ENCODE results near the gene DKC1.
"Not testable (repeated sequence)": the region's sequence is repeated elsewhere in the genome, so short reads cannot be mapped to it uniquely, and the experiment has no call there.

The DKC1 gene

DNA sequence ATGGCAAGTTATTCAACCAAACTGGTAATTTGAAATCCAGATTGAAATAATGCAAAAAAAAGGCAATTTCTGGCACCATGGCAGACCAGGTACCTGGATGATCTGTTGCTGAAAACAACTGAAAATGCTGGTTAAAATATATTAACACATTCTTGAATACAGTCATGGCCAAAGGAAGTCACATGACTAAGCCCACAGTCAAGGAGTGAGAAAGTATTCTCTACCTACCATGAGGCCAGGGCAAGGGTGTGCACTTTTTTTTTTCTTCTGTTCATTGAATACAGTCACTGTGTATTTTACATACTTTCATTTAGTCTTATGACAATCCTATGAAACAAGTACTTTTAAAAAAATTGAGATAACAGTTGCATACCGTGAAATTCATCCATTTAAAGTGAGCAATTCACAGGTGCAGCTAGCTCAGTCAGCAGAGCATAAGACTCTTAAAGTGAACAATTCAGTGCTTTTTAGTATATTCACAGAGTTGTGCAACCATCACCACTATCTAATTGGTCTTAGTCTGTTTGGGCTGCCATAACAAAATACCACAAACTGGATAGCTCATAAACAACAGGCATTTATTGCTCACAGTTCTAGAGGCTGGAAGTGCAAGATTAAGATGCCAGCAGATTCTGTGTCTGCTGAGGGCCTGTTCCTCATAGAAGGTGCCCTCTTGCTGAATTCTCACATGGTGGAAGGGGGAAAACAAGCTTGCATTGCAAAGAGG, 47.4 kb downstream of the DKC1 start:
- Mint-ChIP-seq H3K4me1 (ENCODE audit: low read depth) (no peaks in the 10 kb centered on the region), H3K27ac (no peak overlapping the region), H3K4me3 (no peak overlapping the region), H3K9me3 (no peaks in the 10 kb centered on the region), H3K36me3 (ENCODE audit: low read depth) (no peaks in the 10 kb centered on the region), H3K27me3 (no peaks in the 10 kb centered on the region)
- intact Hi-C loops (cut with micrococcal nuclease): loop anchor here (10.0 kb wide), 1 partner anchor 55 kb away; the partner anchor contains the start of gene GAB3

DNA sequence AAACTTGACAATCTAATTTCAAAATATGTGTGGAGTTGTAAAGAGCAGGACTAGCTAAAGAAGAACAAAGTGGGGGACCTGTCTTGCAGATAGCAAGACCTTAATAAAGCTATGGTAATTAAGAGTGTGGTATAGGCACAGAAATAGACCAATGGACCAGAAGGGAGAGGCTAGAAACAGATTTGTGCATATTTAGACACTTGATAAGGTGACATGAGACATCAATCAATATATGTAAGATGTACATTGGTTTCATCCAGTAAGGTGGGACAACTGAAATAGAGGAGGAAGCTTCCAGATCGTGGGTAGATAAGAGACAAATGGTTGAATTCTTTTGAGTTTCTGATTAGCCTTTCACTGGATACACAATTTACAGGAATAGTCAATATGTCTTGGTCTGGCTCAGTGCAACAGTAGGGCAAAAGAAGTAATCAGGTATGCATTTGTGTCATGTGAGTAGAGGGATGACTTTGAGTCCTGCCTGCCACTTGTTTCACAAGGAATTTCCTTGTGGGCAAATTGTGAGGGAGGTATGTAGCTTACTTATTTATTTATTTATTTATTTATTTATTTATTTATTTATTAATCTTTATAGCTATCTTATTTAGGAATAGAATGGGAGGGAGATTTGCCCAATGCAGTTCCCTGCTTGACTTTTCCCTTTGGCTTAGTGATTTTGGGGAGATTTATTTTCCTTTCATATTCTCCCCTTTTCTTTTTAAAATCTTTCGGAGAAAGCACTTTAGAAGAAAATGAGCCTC, 49.9 kb downstream of the DKC1 start:
- intact Hi-C loops (cut with micrococcal nuclease): no loop called here
- Mint-ChIP-seq H3K9me3 (peaks cover 7% of the 10 kb centered on the region), H3K36me3 (ENCODE audit: low read depth) (no peaks in the 10 kb centered on the region), H3K4me3 (no peak overlapping the region), H3K27ac (no peak overlapping the region), H3K27me3 (no peaks in the 10 kb centered on the region), H3K4me1 (ENCODE audit: low read depth) (no peaks in the 10 kb centered on the region)

DNA sequence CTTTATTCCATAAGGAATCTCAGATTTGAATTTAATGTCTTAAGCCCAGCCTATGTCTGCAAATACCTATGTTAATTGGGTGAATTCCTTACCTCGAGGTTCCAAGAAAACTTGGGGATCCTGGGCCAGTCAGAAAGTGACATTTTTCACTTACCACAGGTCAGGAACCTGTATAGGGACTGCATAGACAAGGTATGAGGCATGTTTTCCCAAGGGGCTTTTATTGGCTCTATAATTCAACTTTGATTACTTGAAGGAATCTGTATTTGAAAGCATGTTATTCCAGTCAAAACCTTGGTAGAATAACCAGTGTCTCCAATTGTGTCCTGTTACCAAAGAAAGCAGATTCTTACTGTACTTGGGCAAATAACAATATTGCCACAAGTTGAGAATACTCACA, 51.1 kb downstream of the DKC1 start:
- intact Hi-C loops (cut with micrococcal nuclease): no loop called here
- Mint-ChIP-seq H3K27me3 (no peaks in the 10 kb centered on the region), H3K4me3 (no peak overlapping the region), H3K4me1 (ENCODE audit: low read depth) (no peaks in the 10 kb centered on the region), H3K9me3 (peaks cover 8% of the 10 kb centered on the region), H3K27ac (no peak overlapping the region), H3K36me3 (ENCODE audit: low read depth) (no peaks in the 10 kb centered on the region)

DNA sequence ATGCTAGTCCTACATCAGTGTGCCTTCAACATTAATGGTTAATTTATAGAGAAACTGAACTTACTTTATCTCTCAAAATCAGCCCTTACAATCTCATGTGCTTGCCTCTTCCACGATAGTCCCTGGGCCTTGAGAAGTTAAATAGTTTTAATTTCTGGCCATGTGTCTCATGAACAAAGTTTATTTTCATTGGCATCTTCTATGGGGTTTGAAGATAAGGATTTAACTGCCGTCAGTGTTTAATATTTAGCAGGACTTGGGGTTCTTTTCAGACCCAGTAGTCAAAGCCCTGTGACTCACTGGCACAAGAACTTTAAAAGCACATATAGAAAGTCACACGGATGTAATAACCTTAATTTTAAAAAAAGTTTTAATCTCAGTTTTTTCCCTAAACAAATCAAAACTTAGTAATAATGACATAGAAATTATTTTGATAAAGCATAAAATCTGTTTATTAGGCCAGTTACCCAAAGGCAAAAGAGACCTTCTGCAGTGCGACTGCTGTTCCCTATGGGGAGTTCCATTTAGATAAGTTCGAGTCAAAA, 52.7 kb downstream of the DKC1 start:
- intact Hi-C loops (cut with micrococcal nuclease): no loop called here

DNA sequence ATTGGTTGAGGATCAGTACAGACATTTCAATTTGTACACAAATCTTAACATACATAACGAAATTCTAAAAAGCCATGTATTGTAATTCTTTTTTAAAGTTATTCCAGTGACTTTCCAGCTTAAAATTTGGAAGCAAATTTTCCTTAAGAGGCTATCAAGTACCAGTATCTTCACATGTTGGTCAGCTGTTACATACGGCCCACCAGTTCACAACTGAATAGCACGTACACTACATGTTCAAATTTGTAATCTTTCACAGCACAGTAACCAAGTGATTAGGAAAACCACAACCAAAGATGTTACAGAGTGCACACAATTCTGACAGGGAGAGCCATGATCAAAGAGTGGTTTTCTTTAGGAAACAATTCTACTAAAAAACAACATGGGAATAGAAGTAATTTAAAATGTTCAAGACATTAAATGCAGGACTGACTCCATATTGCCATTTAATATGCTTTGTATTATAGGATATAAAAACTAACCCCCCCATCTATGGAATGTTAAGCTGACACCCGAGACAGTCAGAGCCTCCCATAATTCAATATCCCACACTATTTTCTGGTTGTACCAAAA, 53.7 kb downstream of the DKC1 start:
- intact Hi-C loops (cut with micrococcal nuclease); H3K36me3 Mint-ChIP-seq (ENCODE audit: low read depth): not testable (repeated sequence)

More for the DNA sequence above, 52.7 kb downstream of the DKC1 start:
- Mint-ChIP-seq H3K4me1 (ENCODE audit: low read depth) (no peaks in the 10 kb centered on the region), H3K36me3 (ENCODE audit: low read depth) (no peaks in the 10 kb centered on the region), H3K4me3 (no peak overlapping the region), H3K27ac (no peak overlapping the region), H3K9me3 (peaks cover 8% of the 10 kb centered on the region), H3K27me3 (no peaks in the 10 kb centered on the region)

DNA sequence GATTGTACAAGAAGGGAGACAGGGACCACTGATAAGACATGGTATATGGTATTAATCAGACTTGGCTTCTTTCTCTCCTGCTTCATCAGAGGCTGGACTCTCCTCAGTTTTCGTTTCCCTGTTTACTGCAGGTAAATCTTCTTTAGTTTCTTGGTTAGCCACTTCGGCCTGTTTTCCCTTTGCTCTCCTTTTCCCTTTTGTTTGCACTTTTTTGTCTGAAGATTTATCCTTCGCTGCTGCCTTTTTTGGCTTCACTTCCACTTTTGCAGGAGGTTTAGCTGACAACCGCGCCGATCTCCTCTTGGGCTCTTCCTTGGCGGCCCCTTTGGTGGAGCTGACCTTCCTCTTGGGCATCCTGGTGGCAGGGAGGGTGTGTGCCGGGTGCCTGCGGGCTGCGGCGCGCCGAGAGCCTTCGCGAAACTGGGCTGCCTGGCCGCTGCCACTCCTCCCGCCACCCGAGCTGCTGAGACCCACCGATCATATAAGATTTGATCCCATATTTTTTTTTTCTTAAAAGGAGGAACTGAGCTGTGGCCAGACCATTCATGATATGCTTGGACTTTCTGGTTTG, 54.5 kb downstream of the DKC1 start:
- H3K27ac Mint-ChIP-seq: not testable (repeated sequence)

More for the DNA sequence above, 53.7 kb downstream of the DKC1 start:
- not testable (repeated sequence) for H3K4me3 Mint-ChIP-seq; H3K27ac Mint-ChIP-seq; H3K9me3 Mint-ChIP-seq; H3K4me1 Mint-ChIP-seq (ENCODE audit: low read depth); H3K27me3 Mint-ChIP-seq

DNA sequence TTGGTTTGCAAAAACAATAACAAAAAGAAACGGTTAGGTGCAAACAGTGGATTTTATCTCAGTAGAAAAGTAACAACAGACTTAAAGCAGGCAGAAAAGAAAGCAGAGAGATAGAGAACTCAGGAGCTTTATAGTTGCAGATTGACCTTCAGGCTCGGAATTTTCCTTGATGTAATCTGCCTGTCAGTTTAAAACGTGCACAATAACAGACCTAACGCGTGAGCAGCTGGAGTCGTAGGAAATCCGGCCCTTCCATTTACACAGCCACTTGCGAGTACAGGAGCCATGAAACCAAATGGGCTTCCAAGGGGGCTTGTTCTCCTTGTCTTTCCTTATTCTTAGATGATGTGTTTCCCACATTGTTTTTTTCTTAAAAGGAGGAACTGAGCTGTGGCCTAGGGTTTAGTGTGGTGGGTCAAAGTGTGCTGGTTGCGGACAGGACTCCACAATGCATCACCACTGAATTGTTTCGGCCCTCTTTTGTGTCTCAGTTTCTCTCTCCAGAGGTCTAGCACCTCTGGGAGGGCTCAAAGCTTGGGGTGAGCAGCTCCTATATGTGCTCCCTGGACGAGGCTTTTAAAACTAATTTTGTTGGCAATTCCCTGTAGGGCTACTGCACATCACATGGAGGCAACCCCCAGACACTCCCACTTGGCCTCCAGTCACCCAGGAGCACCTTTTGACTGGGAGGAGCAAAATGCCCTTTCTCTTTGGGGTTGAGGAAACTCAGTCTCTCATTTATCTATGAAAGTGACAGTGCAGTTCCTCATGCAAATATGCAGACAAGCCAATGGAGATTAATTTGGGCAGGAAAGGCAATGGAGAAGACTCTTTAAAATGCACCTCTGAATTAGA, 56.5 kb downstream of the DKC1 start:
- H3K9me3 Mint-ChIP-seq: peaks cover 8% of the 10 kb centered on the region
- no peaks in the 10 kb centered on the region for H3K4me1 Mint-ChIP-seq (ENCODE audit: low read depth)
- H3K4me3 Mint-ChIP-seq: no peak overlapping the region
- no peak overlapping the region for H3K27ac Mint-ChIP-seq
- no peaks in the 10 kb centered on the region for H3K36me3 Mint-ChIP-seq (ENCODE audit: low read depth)
- intact Hi-C loops (cut with micrococcal nuclease): no loop called here
- H3K27me3 Mint-ChIP-seq: no peaks in the 10 kb centered on the region

More for the DNA sequence above, 54.5 kb downstream of the DKC1 start:
- H3K27me3 Mint-ChIP-seq; H3K4me1 Mint-ChIP-seq (ENCODE audit: low read depth); intact Hi-C loops (cut with micrococcal nuclease); H3K9me3 Mint-ChIP-seq; H3K36me3 Mint-ChIP-seq (ENCODE audit: low read depth); H3K4me3 Mint-ChIP-seq: not testable (repeated sequence)

DNA sequence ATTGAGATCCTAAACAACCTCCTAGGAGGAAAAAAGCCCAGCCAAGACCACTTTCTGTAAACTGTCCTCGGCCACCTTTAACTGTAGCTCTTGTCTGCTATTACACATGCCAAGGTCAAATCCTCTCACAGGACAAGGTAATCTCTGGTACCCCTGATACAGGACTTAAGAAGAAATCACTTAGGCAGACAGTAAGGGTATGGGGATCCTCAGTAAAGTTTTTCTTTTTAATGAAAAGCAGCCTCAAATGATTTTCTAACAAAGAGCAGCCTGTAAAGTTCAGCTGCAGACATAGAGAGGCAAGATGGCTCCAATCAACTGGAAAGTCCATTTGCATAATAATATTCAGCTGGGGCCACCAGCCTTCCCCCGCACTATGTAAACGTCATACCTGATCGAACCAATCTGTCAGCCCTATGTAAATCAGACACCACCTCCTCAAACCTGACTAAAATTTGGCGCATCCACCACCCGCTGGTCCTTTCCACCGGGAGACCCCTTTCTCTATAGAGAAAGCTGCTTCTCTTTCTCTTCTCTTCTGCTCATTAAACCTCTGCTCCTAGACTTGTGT, 57.2 kb downstream of the DKC1 start:
- no peaks in the 10 kb centered on the region for H3K27me3 Mint-ChIP-seq
- peaks cover 8% of the 10 kb centered on the region for H3K9me3 Mint-ChIP-seq
- H3K4me3 Mint-ChIP-seq: no peak overlapping the region
- no peaks in the 10 kb centered on the region for H3K4me1 Mint-ChIP-seq (ENCODE audit: low read depth)
- no peaks in the 10 kb centered on the region for H3K36me3 Mint-ChIP-seq (ENCODE audit: low read depth)
- no peak overlapping the region for H3K27ac Mint-ChIP-seq
- intact Hi-C loops (cut with micrococcal nuclease): no loop called here

DNA sequence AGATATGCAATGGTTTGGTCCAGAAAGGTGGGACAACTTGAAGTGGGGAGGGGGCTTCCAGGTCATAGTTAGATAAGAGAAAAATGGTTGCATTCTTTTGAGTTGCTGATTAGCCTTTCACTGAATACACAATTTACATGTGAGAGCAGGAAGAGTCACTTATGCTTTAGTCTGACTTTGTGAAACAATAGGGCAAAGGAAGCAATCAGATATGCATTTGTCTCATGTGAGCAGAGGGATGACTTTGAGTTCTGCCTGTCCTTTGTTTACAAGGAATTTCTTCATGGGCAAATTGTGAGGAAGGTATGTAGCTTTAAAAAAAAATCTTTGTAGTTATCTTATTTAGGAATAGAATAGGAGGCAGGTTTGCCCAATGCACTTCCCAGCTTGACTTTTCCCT, 58.9 kb downstream of the DKC1 start:
- Mint-ChIP-seq H3K9me3 (peaks cover 8% of the 10 kb centered on the region), H3K4me1 (ENCODE audit: low read depth) (no peaks in the 10 kb centered on the region), H3K27me3 (no peaks in the 10 kb centered on the region), H3K27ac (no peak overlapping the region), H3K36me3 (ENCODE audit: low read depth) (no peaks in the 10 kb centered on the region), H3K4me3 (no peak overlapping the region)
- intact Hi-C loops (cut with micrococcal nuclease): no loop called here

DNA sequence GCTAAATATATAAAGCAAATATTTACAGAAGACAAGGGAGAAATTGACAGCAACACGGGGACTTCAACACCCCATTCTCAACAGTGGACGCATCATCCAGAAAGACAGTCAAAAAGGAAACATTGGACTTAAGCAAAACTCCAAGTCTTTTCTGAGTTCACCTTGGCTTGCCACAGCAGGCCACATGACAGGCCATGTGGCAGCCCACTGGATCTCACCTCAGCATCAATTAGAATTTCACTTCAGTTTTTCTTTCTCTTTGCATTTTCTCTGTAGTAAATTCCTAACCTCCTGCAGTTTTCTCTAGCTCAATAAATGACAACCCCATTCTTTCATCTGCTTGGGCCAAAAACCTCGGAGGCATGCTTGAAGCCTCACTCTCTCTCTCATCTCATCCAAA, 59.4 kb downstream of the DKC1 start:
- Mint-ChIP-seq H3K27ac (no peak overlapping the region), H3K27me3 (no peaks in the 10 kb centered on the region), H3K4me3 (no peak overlapping the region), H3K9me3 (peaks cover 6% of the 10 kb centered on the region), H3K36me3 (ENCODE audit: low read depth) (no peaks in the 10 kb centered on the region), H3K4me1 (ENCODE audit: low read depth) (no peaks in the 10 kb centered on the region)
- intact Hi-C loops (cut with micrococcal nuclease): no loop called here

DNA sequence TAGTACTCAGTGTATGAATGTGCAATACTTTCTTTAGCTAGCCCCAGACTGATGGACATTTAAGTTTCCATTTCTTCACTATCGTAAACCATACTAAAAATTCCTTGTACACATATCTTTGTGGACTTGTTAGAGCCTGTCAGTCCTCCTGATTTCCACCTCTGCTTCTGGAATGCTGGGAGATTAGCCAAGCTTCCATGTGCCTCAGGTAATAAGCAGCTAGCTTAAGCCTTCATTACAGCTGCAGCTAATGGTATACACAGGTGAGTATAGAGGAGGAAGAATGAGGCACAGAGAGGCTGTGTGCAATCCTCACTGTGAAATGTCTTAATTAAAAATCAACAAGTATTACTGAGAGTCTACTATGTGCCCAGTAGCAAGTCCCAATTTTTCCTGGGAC, 62.0 kb downstream of the DKC1 start:
- no peak overlapping the region for H3K4me3 Mint-ChIP-seq
- no peak overlapping the region for H3K27ac Mint-ChIP-seq
- no peaks in the 10 kb centered on the region for H3K36me3 Mint-ChIP-seq (ENCODE audit: low read depth)
- intact Hi-C loops (cut with micrococcal nuclease): no loop called here
- H3K9me3 Mint-ChIP-seq: no peaks in the 10 kb centered on the region
- H3K27me3 Mint-ChIP-seq: no peaks in the 10 kb centered on the region
- peaks cover 15% of the 10 kb centered on the region for H3K4me1 Mint-ChIP-seq (ENCODE audit: low read depth)

DNA sequence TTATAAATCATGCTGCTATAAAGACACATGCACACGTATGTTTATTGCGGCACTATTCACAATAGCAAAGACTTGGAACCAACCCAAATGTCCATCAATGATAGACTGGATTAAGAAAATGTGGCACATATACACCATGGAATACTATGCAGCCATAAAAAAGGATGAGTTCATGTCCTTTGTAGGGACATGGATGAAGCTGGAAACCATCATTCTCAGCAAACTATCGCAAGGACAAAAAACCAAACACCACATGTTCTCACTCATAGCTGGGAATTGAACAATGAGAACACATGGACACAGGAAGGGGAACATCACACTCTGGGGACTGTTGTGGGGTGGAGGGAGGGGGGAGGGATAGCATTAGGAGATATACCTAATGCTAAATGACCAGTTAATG, 62.9 kb downstream of the DKC1 start:
- H3K4me3 Mint-ChIP-seq; intact Hi-C loops (cut with micrococcal nuclease); H3K36me3 Mint-ChIP-seq (ENCODE audit: low read depth); H3K27ac Mint-ChIP-seq; H3K9me3 Mint-ChIP-seq; H3K27me3 Mint-ChIP-seq: not testable (repeated sequence)
- peaks cover 20% of the 10 kb centered on the region for H3K4me1 Mint-ChIP-seq (ENCODE audit: low read depth)
